ENCODE results near the gene ZNF407. TPM values are rescaled to one million over a fixed set of nuclear protein-coding genes. Genes with fewer than 3 reads are reported as not detected.

ZNF407 gene
- total RNA-seq, 1 experiment from 2014 or later: 7.6 TPM

DNA sequence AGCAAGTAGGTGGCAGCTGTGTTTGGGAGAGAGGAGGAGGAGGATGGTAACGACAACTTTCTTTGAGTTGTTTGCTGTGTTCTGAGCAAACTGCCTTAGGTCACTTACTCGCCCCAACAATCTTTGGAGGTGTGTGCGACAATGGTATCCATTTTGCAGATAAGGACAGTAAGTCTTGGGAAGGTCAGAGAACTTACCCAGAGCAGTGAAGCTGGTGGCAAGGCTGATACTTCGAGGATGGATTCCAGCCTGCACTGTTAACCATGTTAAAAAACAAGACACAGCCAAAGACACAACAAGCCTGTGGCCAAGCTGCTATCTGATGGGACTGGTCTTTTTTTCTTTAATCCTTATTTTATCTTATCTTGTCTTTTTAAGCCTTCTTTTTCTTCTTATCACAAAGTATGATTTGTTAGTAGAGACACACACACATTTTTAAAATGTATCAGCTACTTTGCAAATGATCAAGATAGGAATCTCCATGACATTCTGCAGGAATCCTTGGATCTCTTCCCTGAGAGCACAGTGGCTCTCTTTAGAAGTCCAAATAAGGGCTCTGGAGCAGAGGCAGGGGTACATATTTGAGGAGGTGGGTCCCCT is 35.4 kb upstream of the ZNF407 start:
- Histone ChIP-seq H3K4me1 (ENCODE audit: control insufficient read depth in 1 of 2, insufficient read depth in 2 of 2, low read length in 2 of 2) (no peaks in the 10 kb centered on the region), H3K9ac (ENCODE audit: low read length) (no peak overlapping the region), H3K79me2 (ENCODE audit: insufficient read depth, low read length) (no peaks in the 10 kb centered on the region), H3K27ac (ENCODE audit: low read depth, low read length) (no peak overlapping the region), H4K20me1 (ENCODE audit: insufficient read depth) (no peaks in the 10 kb centered on the region), H3K9me3 (ENCODE audit: control insufficient read depth in 1 of 2, insufficient read depth in 1 of 2, low read depth in 1 of 2, low read length in 2 of 2) (no peaks in the 10 kb centered on the region), H3K9me2 (ENCODE audit: insufficient read depth) (no peaks in the 10 kb centered on the region), H3K4me3 (replicated peaks in 1 of 2; ENCODE audit: low read depth in 1 of 2, low read length in 2 of 2) (no peak overlapping the region), H3K4me2 (ENCODE audit: low read length) (no peak overlapping the region), H2AFZ (ENCODE audit: low read depth, low read length, poor library complexity, severe bottlenecking) (no peak overlapping the region), H3K27me3 (ENCODE audit: insufficient read depth, low read length) (peaks cover 12% of the 10 kb centered on the region; the same call in 1 of the 2 replicates), H3K36me3 (ENCODE audit: control insufficient read depth in 1 of 2, insufficient read depth in 2 of 2, low read length in 2 of 2) (no peaks in the 10 kb centered on the region)
- TF ChIP-seq CBX3 (IDR thresholded peaks at IDR 0.05; ENCODE audit: low read depth): no peak
- TF ChIP-seq EZH2 (IDR thresholded peaks at IDR 0.05): no peak
- TF ChIP-seq, protein P1, sequence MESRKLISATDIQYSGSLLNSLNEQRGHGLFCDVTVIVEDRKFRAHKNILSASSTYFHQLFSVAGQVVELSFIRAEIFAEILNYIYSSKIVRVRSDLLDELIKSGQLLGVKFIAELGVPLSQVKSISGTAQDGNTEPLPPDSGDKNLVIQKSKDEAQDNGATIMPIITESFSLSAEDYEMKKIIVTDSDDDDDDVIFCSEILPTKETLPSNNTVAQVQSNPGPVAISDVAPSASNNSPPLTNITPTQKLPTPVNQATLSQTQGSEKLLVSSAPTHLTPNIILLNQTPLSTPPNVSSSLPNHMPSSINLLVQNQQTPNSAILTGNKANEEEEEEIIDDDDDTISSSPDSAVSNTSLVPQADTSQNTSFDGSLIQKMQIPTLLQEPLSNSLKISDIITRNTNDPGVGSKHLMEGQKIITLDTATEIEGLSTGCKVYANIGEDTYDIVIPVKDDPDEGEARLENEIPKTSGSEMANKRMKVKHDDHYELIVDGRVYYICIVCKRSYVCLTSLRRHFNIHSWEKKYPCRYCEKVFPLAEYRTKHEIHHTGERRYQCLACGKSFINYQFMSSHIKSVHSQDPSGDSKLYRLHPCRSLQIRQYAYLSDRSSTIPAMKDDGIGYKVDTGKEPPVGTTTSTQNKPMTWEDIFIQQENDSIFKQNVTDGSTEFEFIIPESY (IDR thresholded peaks at IDR 0.05; ENCODE audit: extremely low read depth, insufficient replicate concordance, low read length): no peak
- no peak for TF ChIP-seq EGR1 (IDR thresholded peaks at IDR 0.05; ENCODE audit: low read depth)
- TF ChIP-seq RAD21 (IDR thresholded peaks at IDR 0.05; ENCODE audit: low read depth): no peak
- no peak for TF ChIP-seq TCF7L2 (IDR thresholded peaks at IDR 0.05; ENCODE audit: borderline replicate concordance, extremely low read depth, insufficient read depth, insufficient read length)
- TF ChIP-seq, protein P2, sequence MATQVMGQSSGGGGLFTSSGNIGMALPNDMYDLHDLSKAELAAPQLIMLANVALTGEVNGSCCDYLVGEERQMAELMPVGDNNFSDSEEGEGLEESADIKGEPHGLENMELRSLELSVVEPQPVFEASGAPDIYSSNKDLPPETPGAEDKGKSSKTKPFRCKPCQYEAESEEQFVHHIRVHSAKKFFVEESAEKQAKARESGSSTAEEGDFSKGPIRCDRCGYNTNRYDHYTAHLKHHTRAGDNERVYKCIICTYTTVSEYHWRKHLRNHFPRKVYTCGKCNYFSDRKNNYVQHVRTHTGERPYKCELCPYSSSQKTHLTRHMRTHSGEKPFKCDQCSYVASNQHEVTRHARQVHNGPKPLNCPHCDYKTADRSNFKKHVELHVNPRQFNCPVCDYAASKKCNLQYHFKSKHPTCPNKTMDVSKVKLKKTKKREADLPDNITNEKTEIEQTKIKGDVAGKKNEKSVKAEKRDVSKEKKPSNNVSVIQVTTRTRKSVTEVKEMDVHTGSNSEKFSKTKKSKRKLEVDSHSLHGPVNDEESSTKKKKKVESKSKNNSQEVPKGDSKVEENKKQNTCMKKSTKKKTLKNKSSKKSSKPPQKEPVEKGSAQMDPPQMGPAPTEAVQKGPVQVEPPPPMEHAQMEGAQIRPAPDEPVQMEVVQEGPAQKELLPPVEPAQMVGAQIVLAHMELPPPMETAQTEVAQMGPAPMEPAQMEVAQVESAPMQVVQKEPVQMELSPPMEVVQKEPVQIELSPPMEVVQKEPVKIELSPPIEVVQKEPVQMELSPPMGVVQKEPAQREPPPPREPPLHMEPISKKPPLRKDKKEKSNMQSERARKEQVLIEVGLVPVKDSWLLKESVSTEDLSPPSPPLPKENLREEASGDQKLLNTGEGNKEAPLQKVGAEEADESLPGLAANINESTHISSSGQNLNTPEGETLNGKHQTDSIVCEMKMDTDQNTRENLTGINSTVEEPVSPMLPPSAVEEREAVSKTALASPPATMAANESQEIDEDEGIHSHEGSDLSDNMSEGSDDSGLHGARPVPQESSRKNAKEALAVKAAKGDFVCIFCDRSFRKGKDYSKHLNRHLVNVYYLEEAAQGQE (IDR thresholded peaks at IDR 0.05; ENCODE audit: low read depth): no peak
- TF ChIP-seq, protein P3, sequence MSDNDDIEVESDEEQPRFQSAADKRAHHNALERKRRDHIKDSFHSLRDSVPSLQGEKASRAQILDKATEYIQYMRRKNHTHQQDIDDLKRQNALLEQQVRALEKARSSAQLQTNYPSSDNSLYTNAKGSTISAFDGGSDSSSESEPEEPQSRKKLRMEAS (IDR thresholded peaks at IDR 0.05): no peak
- TF ChIP-seq ELF1 (IDR thresholded peaks at IDR 0.05; ENCODE audit: borderline replicate concordance, low read depth): no peak
- intact Hi-C loops (cut with micrococcal nuclease): no loop called here
- ATAC-seq (no peak), DNase-seq (ENCODE audit: low read depth, low spot score) (no peak)
- ChIA-PET POLR2A (no interaction called here), RAD21 (ENCODE audit: low non-redundant PET in 1 of 2, low total read pairs in 2 of 2, uncharacterized antibody in 2 of 2, unreplicated experiment in 2 of 2) (interaction anchor here in 1 of 2 experiments (1.1 kb wide), 1 partner anchor 11 kb away, joined by 3 read pairs; no protein-coding TSS in a partner anchor), CTCF (interaction anchor here (1.2 kb wide), 1 partner anchor 69 kb away, joined by 3 read pairs; no protein-coding TSS in a partner anchor)
- BruUV-seq (replicated peaks): no TSS peak
